Activated T-cell treated with anti-CD3 and anti-CD28 coated beads, Interleukin-2, amount 50 U/mL, for 1 hour (primary cell): ENCODE results near the gene RABGAP1L.
"Not testable (repeated sequence)": the region's sequence is repeated elsewhere in the genome, so short reads cannot be mapped to it uniquely, and the experiment has no call there.

Experiments
- DNase-seq: peaks from one replicate; pipeline ENCODE4 v3.0.0-alpha.2; 2020

The RABGAP1L gene

DNA sequence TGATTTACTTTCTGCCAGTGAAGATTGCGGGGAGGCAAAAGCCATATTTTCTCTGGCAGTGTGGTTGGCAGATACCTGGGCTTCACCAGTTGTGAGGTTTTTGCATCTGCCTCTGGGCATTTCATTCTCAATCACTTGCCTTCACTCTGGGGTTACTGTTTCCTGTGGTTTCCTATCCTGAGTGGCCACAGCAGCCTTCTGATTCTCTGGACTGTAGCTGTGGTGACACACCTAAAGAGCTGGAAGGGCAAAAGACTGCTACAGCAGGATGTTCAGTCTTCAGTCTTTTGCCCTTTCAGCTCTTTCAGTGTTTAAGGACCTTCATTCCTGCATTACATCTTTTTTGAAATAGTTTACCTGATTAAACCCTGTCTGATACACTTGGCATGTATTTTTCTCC is 237.9 kb downstream of the RABGAP1L start:
- DNase-seq = no peak

- DNase-seq = no peak
Measured at GRCh38 chr1:174398246-174398645, 238.9 kb downstream of the RABGAP1L start.

DNA sequence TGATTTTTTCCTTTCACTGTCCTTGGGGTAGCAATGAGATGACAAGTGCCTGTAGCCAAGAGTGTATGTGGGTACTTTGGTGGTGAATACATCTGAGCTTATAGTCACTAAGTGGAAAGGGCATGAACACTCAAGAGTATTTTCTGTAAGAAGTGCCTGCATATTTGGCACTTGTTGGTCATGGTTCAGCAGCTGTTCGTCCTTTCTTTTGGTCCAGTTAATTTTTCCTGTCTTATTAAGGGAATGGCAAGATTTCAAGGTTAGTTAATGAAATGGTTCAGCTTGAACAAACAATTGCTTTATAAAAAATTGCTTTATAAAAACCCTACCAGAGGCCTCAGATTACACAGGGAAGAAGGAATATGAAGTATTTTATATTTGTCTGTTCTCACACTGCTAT is 239.9 kb downstream of the RABGAP1L start:
- DNase-seq = no peak

DNA sequence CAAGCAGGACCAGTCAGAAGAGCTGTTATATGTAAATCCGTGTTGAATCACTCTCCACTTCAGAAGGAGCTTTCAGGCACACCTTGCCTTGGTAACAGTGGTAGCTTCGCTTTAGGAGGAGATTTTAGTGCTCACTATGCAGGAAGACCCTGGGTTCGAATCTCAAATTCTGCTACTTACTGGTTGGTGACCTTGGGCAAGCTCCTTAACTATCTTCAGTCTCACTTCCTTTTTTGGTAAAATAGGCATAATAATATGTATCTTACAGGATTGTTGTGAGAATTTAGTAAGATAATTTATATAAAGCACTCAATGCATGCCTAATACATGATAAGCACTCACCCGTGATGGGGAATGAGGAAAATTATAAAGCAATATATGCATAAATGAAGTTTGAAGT is 241.8 kb downstream of the RABGAP1L start:
- DNase-seq = no peak

GRCh38 chr1:174405219-174405618 is 245.9 kb downstream of the RABGAP1L start:
- no peak for DNase-seq

DNA sequence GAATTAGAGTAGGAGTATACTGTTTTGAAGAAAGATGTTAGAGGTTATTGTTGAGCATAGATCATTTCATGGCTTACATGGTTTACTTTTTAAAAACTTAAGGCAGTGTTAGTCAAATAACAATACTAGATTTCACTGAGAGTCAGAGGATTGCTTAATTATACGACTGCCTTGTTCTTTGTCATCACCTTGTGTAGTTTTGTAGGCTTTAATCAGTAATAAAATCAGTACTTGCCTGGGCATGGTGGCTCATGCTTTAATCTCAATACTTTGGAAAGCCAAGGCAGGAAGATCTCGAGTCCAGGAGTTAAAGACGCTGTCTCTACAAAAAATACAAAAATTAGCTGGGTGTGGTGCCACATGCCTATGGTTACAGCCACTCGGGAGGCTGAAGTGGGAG is 247.1 kb downstream of the RABGAP1L start:
- no peak for DNase-seq

- DNase-seq = no peak
Measured at GRCh38 chr1:174407665-174408064, 248.3 kb downstream of the RABGAP1L start.

- no peak for DNase-seq
Measured at GRCh38 chr1:174408146-174408545, 248.8 kb downstream of the RABGAP1L start.

GRCh38 chr1:174409801-174410200 is 250.5 kb downstream of the RABGAP1L start:
- not testable (repeated sequence) for DNase-seq

- no peak for DNase-seq
Measured at GRCh38 chr1:174413632-174414031, 254.3 kb downstream of the RABGAP1L start.

- no peak for DNase-seq
Measured at GRCh38 chr1:174414203-174414602, 254.9 kb downstream of the RABGAP1L start.

GRCh38 chr1:174415506-174415905 is 256.2 kb downstream of the RABGAP1L start:
- DNase-seq = no peak

DNA sequence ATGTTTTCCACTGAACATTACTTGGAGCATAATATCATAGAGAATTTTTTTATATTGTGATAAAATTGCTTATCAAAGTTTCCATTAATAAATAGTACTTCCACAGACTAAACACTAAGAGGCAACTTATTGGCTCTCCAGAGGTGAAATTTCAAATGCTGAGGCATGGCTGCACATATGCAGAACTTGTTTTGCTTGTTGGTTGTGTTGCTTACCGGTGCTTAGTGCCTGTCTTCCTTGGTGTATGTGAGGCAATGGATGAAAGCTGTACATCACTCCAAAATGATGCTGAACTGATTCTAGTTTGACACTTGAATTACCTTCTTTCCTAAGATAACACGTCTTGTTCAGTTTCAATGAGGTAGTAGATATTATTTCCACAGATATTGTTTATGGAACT is 258.6 kb downstream of the RABGAP1L start:
- DNase-seq = no peak

GRCh38 chr1:174425121-174425520 is 265.8 kb downstream of the RABGAP1L start:
- DNase-seq = no peak

GRCh38 chr1:174426153-174426552 is 266.8 kb downstream of the RABGAP1L start:
- DNase-seq = no peak

DNA sequence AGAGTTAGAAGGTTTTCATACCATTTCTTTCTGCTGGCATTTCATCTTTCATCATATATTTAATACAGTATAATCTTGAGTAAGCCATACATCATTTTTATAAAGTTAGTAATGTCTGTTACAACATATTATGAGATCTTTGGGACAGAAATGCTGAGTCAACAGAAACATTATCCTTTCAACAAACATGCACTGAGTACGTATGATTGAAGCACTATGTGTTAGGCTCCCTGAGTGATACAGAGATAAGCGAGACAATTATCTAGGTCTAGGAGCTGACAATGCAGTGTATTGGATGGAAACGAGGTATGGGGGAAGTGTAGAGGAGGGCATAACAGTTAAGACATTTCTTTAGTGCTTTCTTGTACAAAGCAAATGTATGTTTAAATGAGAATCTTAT is 268.7 kb downstream of the RABGAP1L start:
- DNase-seq = no peak

DNA sequence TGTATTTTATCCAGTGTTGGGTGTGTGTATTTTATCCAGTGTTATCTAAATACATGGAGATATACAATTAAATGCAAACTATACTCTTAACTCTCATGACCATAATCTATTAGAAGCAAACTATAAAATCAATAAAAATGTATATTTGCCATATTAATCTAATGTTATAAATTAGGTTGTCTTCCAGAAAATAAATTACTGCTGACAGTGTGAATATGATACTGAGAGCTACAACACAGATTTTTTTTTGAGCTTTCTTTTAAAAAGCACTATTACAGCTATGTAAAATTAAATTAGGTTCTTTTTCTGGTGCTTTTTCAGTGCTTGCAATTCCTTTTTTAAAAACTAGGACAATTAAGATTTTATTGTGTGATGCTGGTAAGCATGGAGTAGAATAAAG is 269.4 kb downstream of the RABGAP1L start:
- DNase-seq = no peak

DNA sequence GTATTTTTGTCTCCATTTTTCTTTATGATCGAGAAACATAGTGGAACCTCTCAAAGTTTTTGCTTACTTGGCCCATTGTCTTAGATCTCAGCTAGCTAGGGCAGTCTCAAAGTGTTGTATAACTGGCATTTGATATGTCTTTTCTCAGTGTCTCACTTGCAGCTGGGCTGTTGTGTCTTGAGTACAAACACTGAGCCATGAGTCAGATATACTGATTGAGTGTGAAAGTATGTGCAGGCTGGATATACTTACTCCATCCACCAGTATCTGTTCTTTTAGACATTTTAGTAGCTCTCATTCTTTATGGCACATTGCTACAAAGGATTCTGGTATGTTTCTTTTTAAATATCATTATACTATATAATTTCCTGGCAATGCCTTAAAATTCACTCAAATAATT is 274.1 kb downstream of the RABGAP1L start:
- DNase-seq = no peak

DNA sequence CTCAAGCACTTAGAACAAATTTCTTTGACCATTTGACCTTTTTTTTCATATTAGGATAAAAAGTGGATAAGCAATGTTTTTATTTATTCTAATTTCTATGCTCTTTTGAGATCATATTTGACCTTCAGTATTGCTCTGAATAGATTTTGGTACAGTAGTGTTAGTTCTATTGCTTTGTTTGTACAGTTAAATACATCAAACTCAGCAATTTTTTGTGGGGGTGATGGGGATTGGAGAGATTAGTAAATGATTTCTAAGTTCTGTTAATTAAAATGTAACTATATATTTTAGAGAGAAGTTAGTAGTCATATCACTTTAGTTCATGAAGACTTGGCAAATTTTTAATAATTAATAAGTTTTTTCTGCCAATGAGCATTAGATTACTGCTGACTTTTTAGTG is 286.0 kb downstream of the RABGAP1L start:
- no peak for DNase-seq

GRCh38 chr1:174445817-174446216 is 286.5 kb downstream of the RABGAP1L start:
- DNase-seq = no peak

DNA sequence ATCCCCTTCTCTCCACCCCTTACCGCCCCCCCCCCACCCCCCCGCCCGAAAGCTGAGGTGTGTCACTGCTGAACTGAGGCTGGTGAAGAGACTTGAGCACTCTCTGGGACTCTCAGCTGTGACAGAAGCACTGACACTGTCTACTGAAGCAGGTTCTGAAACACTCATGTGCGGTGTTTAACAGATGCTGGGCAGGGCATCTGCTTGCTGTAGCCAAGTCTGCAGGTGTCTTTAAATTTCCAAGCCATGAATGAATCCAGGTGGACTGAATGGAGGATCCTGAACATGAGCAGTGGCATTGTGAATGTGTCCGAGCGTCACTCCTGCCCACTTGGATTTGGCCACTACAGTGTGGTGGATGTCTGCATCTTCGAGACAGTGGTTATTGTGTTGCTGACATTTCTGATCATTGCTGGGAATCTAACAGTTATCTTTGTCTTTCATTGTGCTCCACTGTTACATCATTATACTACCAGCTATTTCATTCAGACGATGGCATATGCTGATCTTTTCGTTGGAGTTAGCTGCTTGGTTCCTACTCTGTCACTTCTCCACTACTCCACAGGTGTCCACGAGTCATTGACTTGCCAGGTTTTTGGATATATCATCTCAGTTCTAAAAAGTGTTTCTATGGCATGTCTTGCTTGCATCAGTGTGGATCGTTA is 288.7 kb downstream of the RABGAP1L start, which contains the start of gene GPR52:
Gene GPR52, plus strand, starts transcription at position 99 of the 665 bp plus-strand sequence. Its CDS starts 148 bp downstream, at position 247.
- no peak for DNase-seq

GRCh38 chr1:174448531-174448883 is 289.2 kb downstream of the RABGAP1L start:
- no peak for DNase-seq

DNA sequence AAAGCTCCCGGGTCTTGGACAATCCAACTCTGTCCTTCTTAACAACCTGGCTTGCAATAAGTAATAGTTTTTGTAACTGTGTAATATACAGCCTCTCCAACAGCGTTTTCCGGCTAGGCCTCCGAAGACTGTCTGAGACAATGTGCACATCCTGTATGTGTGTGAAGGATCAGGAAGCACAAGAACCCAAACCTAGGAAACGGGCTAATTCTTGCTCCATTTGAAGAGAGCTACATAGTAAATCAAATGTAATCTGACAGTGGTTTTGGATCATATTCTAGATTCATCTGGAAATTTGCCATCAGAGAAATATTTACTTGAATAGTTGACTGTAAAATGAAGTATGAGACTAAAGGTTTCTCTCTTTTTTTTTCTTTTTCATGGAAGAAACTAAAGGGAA is 289.7 kb downstream of the RABGAP1L start:
- no peak for DNase-seq

GRCh38 chr1:174451408-174451807 is 292.1 kb downstream of the RABGAP1L start:
- DNase-seq = no peak

DNA sequence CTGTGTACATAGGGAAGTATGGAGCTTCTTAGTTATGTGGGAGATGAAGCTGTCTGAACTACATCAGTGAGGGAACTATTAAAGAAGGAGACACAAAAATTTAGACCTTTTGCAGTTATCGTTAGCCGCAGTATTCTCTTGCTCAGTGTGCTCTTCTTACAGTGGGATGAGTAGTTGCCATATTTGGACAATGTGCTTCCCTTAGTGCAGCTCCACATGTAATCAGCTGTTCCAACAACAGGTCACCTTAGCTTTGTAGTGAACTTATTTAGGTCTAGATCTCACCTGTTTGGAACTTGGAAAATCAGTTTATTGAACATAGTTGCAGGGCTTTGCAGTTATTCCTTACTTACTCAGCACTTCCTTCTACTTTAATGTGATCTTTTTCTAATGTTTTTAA is 306.5 kb downstream of the RABGAP1L start:
- no peak for DNase-seq
